Esophagus muscularis mucosa (tissue), 3 donors: ENCODE results near the gene ZNF615.
"Not testable (repeated sequence)": the region's sequence is repeated elsewhere in the genome, so short reads cannot be mapped to it uniquely, and the experiment has no call there.

Experiments used
- CTCF ChIP-seq, 3 experiments: fragments of 200-600 bp in 2 of 3; fragments of 450-650 bp in 1 of 3; sonication (generic) in 2 of 3; IDR thresholded peaks; one replicate each; pipeline ENCODE4 v1.5.1; 2017 to 2019; ENCODE audit warnings: antibody characterized with exemption in 3 of 3, mild to moderate bottlenecking in 2 of 3, moderate library complexity in 1 of 3
- EP300 ChIP-seq: sonication (generic); formaldehyde crosslinking; IDR thresholded peaks from one replicate; pipeline ENCODE4 v1.6.1; 2017; ENCODE audit warnings: antibody characterized with exemption

DNA sequence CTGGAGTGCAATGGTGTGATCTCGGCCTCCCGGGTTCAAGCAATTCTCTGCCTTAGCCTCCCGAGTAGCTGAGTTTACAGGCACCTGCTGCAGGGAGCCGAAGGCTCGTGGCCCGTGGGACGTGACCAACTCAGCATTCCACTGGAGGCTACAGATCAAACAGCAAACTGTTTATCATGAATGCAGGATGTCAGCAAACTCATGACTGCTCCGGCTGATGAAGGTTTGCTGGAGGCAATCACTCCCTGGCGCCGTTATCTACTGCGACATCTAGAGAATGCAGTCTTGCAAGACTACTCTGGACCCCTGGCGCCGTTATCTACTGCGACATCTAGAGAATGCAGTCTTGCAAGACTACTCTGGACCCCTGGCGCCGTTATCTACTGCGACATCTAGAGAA is 32.2 kb downstream of the ZNF615 start:
- TF ChIP-seq EP300; CTCF (IDR thresholded peaks at IDR 0.05): not testable (repeated sequence)
